Astrocyte (in vitro differentiated cells and primary cell): ENCODE results near the gene SYT2.

Source experiments
- CTCF ChIP-seq: IDR thresholded peaks from 2 replicates; pipeline ENCODE4 v1.5.1; 2011; ENCODE audit warnings: low read depth, mild to moderate bottlenecking, inconsistent platforms, low read length, moderate library complexity; ENCODE audit not compliant: insufficient read depth
- EZH2 ChIP-seq: IDR thresholded peaks from 2 replicates; pipeline ENCODE4 v1.6.1; 2012; ENCODE audit warnings: mild to moderate bottlenecking, low read length, inconsistent platforms; ENCODE audit not compliant: insufficient read depth

- TF ChIP-seq CTCF (no peak), EZH2 (no peak)
These were observed 1.6 kb downstream of the SYT2 start for GRCh38 chr1:202708456-202709275.
